HFF-Myc (cell line): ENCODE measurements around the gene CAPN15.

Experiments
- DNase-seq: peaks from one replicate; pipeline ENCODE4 v3.0.0-alpha.2; 2011; ENCODE audit warnings: low read depth; ENCODE audit errors: extremely low read depth
- H3K4me3 ChIP-seq: replicated peaks from 2 replicates; pipeline ENCODE4 v1.5.1; 2011; ENCODE audit warnings: low read depth, mild to moderate bottlenecking, control low read depth, low read length
- CTCF ChIP-seq: IDR thresholded peaks from 2 replicates; pipeline ENCODE4 v1.5.1; 2012; ENCODE audit warnings: mild to moderate bottlenecking, low read depth, low read length, control low read depth; ENCODE audit errors: missing control alignments

Gene CAPN15

DNA sequence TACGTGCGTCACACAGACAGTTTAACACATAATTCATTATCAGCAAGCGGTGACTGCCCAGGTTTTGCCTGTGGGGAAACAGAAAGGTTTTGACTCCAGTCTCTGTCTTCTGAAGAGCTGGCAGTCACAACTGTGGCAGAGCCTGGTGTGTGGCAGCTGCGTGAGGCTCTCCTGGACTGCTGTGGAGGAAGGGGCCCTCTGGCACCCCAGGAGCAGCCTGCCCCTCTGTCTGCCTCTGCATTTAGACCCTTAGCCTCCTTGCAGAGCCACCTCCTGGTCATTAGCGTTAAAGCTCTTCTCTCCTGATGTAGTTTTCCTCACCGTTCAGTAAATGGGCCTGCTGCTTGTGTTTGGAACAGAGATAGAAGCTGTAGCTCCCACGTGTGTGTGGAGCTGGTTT is 73.3 kb downstream of the CAPN15 start:
- TF ChIP-seq CTCF: peak; percentile 20
- DNase-seq: no peak
- H3K4me3 ChIP-seq: no peak overlapping the region

GRCh38 chr16:603933-604332 is 76.4 kb downstream of the CAPN15 start:
- no peak overlapping the region for H3K4me3 ChIP-seq
- DNase-seq: no peak
- TF ChIP-seq CTCF: no peak
